Stimulated activated CD8-positive, alpha-beta memory T cell treated with anti-CD3 and anti-CD28 coated beads, Interleukin-15, amount 100 ng/mL, for 24 hours (primary cell): ENCODE measurements around the gene PRKAR2B.
"Not testable (repeated sequence)": the region's sequence is repeated elsewhere in the genome, so short reads cannot be mapped to it uniquely, and the experiment has no call there.

Source experiments
- DNase-seq: peaks from one replicate; pipeline ENCODE4 v3.0.0-alpha.2; 2020; ENCODE audit warnings: low read depth

PRKAR2B gene

GRCh38 chr7:107048783-107049418 lies 4.4 kb downstream of the PRKAR2B start:
- no peak for DNase-seq

- DNase-seq, result no peak
These were observed 5.0 kb downstream of the PRKAR2B start for GRCh38 chr7:107049480-107049879.

GRCh38 chr7:107049971-107050532 lies 5.5 kb downstream of the PRKAR2B start:
- no peak for DNase-seq

GRCh38 chr7:107051376-107051775 lies 6.9 kb downstream of the PRKAR2B start:
- no peak for DNase-seq

- DNase-seq, result not testable (repeated sequence)
These were observed 10.5 kb downstream of the PRKAR2B start for GRCh38 chr7:107054965-107055364.

GRCh38 chr7:107056058-107056457 lies 11.6 kb downstream of the PRKAR2B start:
- not testable (repeated sequence) for DNase-seq

DNA sequence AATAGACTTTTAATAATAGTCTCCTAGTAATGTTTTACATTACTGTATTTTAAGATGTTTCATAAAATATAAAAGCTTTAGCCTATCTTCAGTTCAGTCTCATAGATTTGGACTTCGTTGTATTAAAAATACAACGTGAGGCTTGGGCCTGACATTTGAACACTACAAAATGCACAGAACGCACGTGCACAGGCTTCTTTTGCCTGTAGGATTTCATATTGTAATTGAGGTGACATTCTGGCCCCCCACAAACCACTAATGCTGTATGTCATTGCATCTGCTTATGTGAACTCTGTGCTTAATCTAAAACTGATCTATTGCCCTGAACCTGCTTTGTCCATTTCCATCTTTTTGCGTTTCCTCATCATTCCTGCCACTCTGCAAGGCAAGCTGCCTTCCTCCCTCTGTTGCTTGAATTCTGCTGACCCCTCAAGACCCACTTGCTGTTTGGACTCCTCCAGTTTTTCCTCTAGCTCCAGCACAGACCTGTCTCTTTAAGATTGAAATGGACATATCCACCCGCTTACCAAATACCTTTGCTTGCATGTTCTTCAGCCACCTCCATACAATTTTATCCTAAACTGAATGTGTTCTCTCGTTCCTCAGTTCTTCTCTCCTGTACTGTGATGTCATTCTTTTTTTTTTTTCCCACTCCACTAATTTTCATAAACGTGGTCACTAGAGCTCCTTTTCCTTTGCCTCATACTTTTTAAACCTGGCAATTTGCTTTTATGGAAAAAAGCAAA lies 12.4 kb downstream of the PRKAR2B start:
- no peak for DNase-seq

- no peak for DNase-seq
These were observed 12.9 kb downstream of the PRKAR2B start for GRCh38 chr7:107057474-107057833.

- DNase-seq, result no peak
These were observed 15.0 kb downstream of the PRKAR2B start for GRCh38 chr7:107059468-107059867.

DNA sequence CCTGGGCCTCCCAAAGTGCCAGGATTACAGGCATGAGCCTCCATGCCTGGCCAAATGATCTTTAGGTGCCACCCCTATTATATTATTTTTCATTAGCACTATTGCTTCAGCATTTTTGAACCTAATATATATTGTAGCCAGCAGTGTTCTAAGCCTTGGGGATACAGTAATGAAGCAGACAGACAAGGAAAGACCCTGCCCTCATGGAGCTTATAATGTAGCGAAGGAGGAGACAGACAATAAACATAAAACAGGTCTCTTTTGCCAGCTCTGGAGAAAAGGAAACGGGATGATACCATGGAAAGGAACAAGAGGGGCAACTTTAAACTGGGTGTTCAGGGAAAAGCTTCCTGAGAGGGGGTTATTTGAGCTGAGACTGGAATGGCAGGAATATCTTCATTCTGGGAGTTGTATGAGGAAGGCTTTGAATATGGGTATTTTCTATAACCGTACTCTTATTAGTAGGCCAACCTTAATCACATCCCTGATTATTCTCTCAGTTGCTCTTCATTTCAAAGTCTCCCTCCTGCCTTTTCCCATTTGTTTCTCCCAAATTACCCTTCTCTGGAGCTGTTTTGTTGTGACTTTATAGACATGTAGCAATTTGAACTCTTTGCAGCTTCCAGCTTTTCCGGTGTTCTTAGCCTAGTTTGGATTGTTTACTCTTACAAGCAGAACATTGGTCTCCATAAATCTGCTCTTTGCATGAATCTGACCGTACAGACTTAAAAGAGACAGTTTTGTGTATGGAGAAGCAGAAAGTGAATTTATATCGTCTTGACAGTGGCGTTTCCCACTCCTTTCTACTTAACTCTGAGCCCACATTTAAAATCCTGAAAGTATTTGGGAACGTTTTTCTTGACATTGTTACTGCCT lies 19.0 kb downstream of the PRKAR2B start:
- no peak for DNase-seq

GRCh38 chr7:107064255-107064654 lies 19.8 kb downstream of the PRKAR2B start:
- no peak for DNase-seq

GRCh38 chr7:107065929-107066247 lies 21.4 kb downstream of the PRKAR2B start:
- no peak for DNase-seq

GRCh38 chr7:107068156-107068555 lies 23.7 kb downstream of the PRKAR2B start:
- no peak for DNase-seq

- no peak for DNase-seq
These were observed 25.0 kb downstream of the PRKAR2B start for GRCh38 chr7:107069457-107069856.

DNA sequence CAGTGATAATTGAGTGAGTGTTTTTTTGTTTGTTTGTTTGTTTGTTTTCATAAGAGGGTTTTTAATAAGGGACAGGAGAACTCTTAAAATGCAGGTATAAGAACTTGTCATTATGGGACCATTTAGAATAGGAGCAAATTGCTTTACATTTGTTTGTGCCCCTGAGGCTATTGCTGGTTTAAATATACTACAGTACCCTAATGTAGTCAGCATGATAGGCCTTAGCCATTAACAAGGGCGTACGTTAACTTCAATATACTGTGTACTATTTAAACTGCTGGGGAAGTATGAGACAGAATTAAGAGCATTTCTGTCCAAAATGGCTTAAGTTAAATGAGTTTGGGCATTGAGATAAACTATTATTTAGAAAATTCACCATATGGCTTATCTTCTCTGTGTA lies 26.2 kb downstream of the PRKAR2B start:
- DNase-seq, result no peak

- no peak for DNase-seq
These were observed 26.6 kb downstream of the PRKAR2B start for GRCh38 chr7:107071129-107071528.

- no peak for DNase-seq
These were observed 27.6 kb downstream of the PRKAR2B start for GRCh38 chr7:107072133-107072532.

DNA sequence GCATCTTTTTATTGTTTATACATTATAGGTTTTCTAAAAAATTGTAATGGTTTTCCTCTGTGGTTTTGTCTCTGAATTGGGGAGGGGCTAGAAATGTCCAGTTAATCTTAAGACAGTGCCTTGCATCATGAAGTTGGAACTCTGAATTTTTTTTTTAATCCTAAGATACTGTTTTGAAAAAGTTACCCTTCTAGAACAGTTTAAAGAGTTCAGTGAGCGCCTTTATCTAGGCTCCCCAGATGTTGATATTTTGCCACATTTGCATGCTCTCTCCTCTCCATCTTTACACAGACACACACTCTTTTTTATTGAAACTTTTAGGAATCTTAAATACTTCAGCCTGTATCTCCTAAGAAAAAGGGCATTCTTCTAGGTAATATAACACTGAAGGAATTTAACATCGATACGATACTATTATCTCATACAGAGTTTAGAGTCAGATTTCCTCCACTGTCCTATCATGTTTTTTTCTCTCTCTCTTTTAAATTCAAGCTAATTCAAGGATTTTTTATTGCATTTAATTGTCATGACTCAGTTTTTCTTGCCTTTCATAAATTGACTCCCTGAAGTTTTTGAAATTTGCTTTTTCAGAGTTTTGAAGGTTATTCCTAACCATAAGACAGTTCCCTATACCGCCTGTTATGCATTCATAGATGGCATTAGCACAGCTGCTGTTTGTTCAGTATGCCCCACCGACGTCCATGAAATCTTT lies 31.5 kb downstream of the PRKAR2B start:
- no peak for DNase-seq

- no peak for DNase-seq
These were observed 32.5 kb downstream of the PRKAR2B start for GRCh38 chr7:107076781-107077698.

DNA sequence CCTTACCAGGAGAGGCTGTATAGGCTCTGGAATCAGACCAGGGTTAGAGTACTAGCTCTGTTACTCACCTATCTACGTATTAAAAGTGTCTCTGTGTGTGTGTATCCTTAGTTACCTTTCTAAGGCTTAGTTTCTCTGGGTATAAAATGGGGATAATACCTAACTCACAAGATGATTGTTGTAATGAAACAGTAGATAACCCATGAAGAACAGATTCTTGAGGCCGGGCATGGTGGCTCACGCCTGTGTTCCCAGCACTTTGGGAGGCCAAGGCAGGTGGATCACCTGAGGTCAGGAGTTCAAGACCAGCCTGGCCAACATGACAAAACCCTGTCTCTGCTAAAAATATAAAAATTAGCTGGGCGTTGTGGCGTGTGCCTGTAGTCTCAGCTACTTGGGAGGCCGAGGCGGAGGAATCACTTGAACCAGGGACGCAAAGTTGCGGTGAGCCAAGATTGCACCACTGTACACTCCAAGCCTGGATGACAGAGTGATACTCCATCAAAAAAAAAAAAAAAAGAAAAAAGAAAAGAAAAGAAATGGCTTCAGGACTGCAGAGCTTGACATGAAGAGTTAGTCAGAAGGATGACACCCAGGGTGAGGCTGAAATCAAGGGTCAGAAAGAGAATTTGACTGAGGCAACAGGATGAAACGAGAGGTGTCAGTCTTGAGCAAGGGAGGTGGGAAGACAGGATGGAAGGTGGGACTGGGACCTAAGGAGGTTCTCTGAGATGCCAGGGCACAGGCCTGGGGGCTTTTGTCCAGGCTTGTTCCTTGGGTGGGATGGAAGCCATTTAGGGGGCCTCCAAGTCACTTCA lies 33.4 kb downstream of the PRKAR2B start:
- no peak for DNase-seq
